Ovary (tissue), 3 donors: ENCODE data around the gene CALD1.

ENCODE experiments used
- EP300 ChIP-seq: sonication (generic); formaldehyde crosslinking; IDR thresholded peaks from one replicate; pipeline ENCODE4 v1.6.1; 2017; ENCODE audit warnings: antibody characterized with exemption
- POLR2A ChIP-seq: fragments of 450-650 bp; IDR thresholded peaks from one replicate; pipeline ENCODE4 v1.6.1; 2017; ENCODE audit warnings: antibody characterized with exemption, mild to moderate bottlenecking, moderate library complexity
- TF ChIP-seq, protein P1 (sequence below), 3 donors: fragments of 450-650 bp in 2 of 3; fragments of 200-600 bp in 1 of 3; IDR thresholded peaks; one replicate each; pipeline versions ENCODE4 v1.5.1 to v1.8.0; 2016 to 2022; ENCODE audit warnings: antibody characterized with exemption in 3 of 3, mild to moderate bottlenecking in 1 of 3
- donor health status: DM: no; HTN: no; CAD: no.

DNA sequence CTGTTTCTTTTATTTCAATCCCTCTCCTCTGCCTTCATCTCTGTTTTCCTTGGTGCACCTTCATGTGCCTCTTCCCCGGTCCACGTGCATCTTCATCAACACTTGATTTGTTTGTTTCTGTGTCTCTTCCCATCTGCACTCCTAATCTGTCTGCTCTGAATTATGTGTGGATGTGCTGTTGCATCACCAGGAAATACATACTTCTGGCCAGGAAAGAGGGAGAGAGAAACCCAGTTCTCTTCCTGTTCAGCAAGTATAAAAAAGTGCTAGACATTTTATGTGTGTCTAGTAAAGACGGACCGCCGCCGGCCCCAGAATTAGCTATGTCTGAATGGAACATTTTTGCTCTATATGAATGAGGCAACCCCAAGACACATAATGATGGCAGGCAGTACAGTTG lies 93.8 kb downstream of the CALD1 start:
- TF ChIP-seq POLR2A (no peak), EP300 (no peak)
- TF ChIP-seq, protein P1, sequence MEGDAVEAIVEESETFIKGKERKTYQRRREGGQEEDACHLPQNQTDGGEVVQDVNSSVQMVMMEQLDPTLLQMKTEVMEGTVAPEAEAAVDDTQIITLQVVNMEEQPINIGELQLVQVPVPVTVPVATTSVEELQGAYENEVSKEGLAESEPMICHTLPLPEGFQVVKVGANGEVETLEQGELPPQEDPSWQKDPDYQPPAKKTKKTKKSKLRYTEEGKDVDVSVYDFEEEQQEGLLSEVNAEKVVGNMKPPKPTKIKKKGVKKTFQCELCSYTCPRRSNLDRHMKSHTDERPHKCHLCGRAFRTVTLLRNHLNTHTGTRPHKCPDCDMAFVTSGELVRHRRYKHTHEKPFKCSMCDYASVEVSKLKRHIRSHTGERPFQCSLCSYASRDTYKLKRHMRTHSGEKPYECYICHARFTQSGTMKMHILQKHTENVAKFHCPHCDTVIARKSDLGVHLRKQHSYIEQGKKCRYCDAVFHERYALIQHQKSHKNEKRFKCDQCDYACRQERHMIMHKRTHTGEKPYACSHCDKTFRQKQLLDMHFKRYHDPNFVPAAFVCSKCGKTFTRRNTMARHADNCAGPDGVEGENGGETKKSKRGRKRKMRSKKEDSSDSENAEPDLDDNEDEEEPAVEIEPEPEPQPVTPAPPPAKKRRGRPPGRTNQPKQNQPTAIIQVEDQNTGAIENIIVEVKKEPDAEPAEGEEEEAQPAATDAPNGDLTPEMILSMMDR (IDR thresholded peaks at IDR 0.05) = no peak
